ENCODE data around the gene MPDZ.

DNA sequence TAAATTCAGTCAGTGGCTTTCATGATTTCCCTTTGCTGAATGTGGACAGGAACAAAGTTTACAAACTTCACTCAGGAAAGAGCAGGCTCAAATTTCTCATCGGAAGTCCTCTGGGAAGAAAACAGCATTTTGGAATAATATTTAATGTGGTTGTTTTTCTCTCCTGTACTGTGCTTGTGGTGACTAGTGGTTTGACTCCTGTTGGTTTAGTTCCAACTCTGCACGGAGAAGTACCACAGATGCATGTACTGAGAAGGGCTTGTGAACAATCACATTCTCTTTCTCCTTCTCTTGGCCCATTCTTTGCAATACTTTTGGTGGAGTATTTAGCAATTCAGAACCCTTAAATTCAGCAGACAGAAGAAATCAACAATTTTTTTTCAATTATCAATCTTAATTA, 13.3 kb downstream of the MPDZ start:
- TF ChIP-seq POLR2A (IDR thresholded peaks at IDR 0.05) (no peak), CTCF (IDR thresholded peaks at IDR 0.05) (no peak)
